HEK293 (cell line): ENCODE measurements around the gene GNG7.
A peak's percentile ranks its signal among the peaks of the same experiment; 100 is the strongest.

Experiments
- KLF1 ChIP-seq: fragments of 450-650 bp; formaldehyde crosslinking; IDR thresholded peaks from 2 replicates; pipeline ENCODE4 v1.5.1; 2016; ENCODE audit warnings: missing biosample characterization, missing genetic modification characterization
- MYNN ChIP-seq: fragments of 450-650 bp; formaldehyde crosslinking; IDR thresholded peaks from 2 replicates; pipeline ENCODE4 v1.5.1; 2016; ENCODE audit warnings: missing biosample characterization, missing genetic modification characterization, borderline replicate concordance
- ZBTB20 ChIP-seq: fragments of 450-650 bp; formaldehyde crosslinking; IDR thresholded peaks from 2 replicates; pipeline ENCODE4 v1.5.1; 2016; ENCODE audit warnings: missing biosample characterization, missing genetic modification characterization
- ZNF292 ChIP-seq: fragments of 450-650 bp; formaldehyde crosslinking; IDR thresholded peaks from 2 replicates; pipeline ENCODE4 v1.5.1; 2016; ENCODE audit warnings: low read depth, missing biosample characterization, missing genetic modification characterization, borderline replicate concordance
- ZNF701 ChIP-seq: fragments of 450-650 bp; formaldehyde crosslinking; IDR thresholded peaks from 2 replicates; pipeline ENCODE4 v1.5.1; 2016; ENCODE audit warnings: missing biosample characterization, missing genetic modification characterization
- TF ChIP-seq, protein P1 (sequence below): fragments of 450-650 bp; formaldehyde crosslinking; IDR thresholded peaks from 2 replicates; pipeline ENCODE4 v1.5.1; 2017; ENCODE audit warnings: missing biosample characterization, mild to moderate bottlenecking, missing genetic modification characterization, moderate library complexity
- TF ChIP-seq, protein P2 (sequence below): fragments of 450-650 bp; formaldehyde crosslinking; IDR thresholded peaks from 2 replicates; pipeline ENCODE4; 2016; ENCODE audit warnings: missing biosample characterization, missing genetic modification characterization
- TF ChIP-seq, protein P3 (sequence below): fragments of 450-650 bp; formaldehyde crosslinking; IDR thresholded peaks from 2 replicates; pipeline ENCODE4 v1.5.1; 2016; ENCODE audit warnings: missing biosample characterization, missing genetic modification characterization
- TF ChIP-seq, protein P4 (sequence below): fragments of 450-650 bp; formaldehyde crosslinking; IDR thresholded peaks from 2 replicates; pipeline ENCODE4 v1.5.1; 2016; ENCODE audit warnings: missing biosample characterization, missing genetic modification characterization
- TF ChIP-seq, protein P5 (sequence below): sonication (generic); formaldehyde crosslinking; IDR thresholded peaks from 2 replicates; pipeline ENCODE4 v1.8.1; 2022; ENCODE audit warnings: mild to moderate bottlenecking, moderate library complexity, missing genetic modification reagents
- TF ChIP-seq, protein P6 (sequence below): fragments of 450-650 bp; formaldehyde crosslinking; IDR thresholded peaks from 2 replicates; pipeline ENCODE4 v1.5.1; 2016; ENCODE audit warnings: missing biosample characterization, missing genetic modification characterization
- TF ChIP-seq, protein P7 (sequence below): fragments of 450-650 bp; formaldehyde crosslinking; IDR thresholded peaks from 2 replicates; pipeline ENCODE4 v1.5.1; 2016; ENCODE audit warnings: missing biosample characterization, missing genetic modification characterization, low read depth
- TF ChIP-seq, protein P8 (sequence below): fragments of 450-650 bp; formaldehyde crosslinking; IDR thresholded peaks from 2 replicates; pipeline ENCODE4 v1.5.1; 2016; ENCODE audit warnings: missing biosample characterization, missing genetic modification characterization
- TF ChIP-seq, protein P9 (sequence below): fragments of 450-650 bp; formaldehyde crosslinking; IDR thresholded peaks from 2 replicates; pipeline ENCODE4 v1.5.1; 2016; ENCODE audit warnings: missing biosample characterization, missing genetic modification characterization

DNA sequence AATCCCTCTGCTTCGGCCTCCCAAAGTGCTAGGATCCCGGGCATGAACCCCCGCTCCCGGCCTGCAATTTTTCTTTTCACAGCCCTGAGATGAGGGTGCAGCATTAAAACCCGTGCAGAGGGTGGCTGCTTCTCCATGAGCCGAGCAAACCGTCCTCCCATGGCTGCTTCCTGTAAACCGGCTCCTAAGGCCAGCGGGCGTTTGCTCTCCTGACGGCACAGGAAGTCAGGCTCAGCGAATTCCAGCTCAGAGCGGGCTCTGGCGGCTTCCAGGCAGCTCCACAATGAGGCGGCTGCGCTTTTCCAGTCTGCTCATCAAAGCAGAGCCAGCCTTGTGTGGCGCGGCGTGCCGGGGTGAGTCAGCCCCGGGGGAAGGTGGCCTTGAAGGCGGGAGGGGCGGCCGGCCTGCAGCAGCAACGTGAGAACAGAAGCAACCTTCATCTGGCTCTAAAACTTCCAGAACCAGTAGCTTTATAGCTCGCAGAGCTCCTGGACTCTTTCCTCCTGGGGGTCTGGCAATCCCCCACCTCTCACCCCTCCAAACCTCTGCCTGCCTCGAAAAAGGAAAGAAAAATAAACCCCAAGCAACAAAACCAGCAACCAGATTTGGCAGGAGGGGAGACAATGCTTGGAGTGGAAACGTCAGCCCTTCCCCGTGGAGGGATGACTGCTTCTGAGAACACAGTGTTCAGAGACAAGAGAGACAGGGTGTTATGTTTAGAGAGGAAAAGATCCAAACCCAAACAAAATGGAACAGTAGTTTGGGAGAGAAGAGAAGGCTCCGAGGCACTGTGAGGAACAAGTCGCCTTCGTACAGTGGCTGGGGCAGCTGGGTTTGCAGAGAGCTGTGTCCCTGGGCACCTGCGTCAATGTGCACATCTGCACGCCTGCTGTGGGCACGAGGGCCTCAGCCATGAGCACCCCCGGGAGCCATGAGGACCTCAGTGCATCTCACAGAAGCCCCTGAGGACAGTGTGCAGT lies 158.7 kb downstream of the GNG7 start:
- TF ChIP-seq, protein P1, sequence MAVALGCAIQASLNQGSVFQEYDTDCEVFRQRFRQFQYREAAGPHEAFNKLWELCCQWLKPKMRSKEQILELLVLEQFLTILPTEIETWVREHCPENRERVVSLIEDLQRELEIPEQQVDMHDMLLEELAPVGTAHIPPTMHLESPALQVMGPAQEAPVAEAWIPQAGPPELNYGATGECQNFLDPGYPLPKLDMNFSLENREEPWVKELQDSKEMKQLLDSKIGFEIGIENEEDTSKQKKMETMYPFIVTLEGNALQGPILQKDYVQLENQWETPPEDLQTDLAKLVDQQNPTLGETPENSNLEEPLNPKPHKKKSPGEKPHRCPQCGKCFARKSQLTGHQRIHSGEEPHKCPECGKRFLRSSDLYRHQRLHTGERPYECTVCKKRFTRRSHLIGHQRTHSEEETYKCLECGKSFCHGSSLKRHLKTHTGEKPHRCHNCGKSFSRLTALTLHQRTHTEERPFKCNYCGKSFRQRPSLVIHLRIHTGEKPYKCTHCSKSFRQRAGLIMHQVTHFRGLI: peak; percentile 68
- TF ChIP-seq, protein P2, sequence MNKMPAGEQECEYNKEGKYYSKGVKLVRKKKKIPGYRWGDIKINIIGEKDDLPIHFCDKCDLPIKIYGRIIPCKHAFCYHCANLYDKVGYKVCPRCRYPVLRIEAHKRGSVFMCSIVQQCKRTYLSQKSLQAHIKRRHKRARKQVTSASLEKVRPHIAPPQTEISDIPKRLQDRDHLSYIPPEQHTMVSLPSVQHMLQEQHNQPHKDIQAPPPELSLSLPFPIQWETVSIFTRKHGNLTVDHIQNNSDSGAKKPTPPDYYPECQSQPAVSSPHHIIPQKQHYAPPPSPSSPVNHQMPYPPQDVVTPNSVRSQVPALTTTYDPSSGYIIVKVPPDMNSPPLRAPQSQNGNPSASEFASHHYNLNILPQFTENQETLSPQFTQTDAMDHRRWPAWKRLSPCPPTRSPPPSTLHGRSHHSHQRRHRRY (tag by site-specific recombination): no peak
- TF ChIP-seq, protein P3, sequence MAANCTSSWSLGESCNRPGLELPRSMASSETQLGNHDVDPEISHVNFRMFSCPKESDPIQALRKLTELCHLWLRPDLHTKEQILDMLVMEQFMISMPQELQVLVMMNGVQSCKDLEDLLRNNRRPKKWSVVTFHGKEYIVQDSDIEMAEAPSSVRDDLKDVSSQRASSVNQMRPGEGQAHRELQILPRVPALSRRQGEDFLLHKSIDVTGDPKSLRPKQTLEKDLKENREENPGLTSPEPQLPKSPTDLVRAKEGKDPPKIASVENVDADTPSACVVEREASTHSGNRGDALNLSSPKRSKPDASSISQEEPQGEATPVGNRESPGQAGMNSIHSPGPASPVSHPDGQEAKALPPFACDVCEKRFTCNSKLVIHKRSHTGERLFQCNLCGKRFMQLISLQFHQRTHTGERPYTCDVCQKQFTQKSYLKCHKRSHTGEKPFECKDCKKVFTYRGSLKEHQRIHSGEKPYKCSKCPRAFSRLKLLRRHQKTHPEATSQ (tag by site-specific recombination): no peak
- TF ChIP-seq, protein P4, sequence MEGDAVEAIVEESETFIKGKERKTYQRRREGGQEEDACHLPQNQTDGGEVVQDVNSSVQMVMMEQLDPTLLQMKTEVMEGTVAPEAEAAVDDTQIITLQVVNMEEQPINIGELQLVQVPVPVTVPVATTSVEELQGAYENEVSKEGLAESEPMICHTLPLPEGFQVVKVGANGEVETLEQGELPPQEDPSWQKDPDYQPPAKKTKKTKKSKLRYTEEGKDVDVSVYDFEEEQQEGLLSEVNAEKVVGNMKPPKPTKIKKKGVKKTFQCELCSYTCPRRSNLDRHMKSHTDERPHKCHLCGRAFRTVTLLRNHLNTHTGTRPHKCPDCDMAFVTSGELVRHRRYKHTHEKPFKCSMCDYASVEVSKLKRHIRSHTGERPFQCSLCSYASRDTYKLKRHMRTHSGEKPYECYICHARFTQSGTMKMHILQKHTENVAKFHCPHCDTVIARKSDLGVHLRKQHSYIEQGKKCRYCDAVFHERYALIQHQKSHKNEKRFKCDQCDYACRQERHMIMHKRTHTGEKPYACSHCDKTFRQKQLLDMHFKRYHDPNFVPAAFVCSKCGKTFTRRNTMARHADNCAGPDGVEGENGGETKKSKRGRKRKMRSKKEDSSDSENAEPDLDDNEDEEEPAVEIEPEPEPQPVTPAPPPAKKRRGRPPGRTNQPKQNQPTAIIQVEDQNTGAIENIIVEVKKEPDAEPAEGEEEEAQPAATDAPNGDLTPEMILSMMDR (tag by site-specific recombination): no peak
- TF ChIP-seq, protein P5, sequence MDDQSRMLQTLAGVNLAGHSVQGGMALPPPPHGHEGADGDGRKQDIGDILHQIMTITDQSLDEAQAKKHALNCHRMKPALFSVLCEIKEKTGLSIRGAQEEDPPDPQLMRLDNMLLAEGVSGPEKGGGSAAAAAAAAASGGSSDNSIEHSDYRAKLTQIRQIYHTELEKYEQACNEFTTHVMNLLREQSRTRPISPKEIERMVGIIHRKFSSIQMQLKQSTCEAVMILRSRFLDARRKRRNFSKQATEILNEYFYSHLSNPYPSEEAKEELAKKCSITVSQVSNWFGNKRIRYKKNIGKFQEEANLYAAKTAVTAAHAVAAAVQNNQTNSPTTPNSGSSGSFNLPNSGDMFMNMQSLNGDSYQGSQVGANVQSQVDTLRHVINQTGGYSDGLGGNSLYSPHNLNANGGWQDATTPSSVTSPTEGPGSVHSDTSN (CRISPR knock-in tag): 0 out of 2 replicates have a peak, but pooled peaks have one; percentile 53
- TF ChIP-seq, protein P6, sequence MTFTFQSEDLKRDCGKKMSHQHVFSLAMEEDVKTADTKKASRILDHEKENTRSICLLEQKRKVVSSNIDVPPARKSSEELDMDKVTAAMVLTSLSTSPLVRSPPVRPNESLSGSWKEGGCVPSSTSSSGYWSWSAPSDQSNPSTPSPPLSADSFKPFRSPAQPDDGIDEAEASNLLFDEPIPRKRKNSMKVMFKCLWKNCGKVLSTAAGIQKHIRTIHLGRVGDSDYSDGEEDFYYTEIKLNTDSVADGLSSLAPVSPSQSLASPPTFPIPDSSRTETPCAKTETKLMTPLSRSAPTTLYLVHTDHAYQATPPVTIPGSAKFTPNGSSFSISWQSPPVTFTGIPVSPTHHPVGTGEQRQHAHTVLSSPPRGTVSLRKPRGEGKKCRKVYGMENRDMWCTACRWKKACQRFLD: no peak
- TF ChIP-seq MYNN (tag by site-specific recombination) (no peak), ZNF292 (tag by site-specific recombination) (no peak), ZBTB20 (tag by site-specific recombination) (peak; percentile 63), KLF1 (no peak), ZNF701 (tag by site-specific recombination) (no peak)
- TF ChIP-seq, protein P7, sequence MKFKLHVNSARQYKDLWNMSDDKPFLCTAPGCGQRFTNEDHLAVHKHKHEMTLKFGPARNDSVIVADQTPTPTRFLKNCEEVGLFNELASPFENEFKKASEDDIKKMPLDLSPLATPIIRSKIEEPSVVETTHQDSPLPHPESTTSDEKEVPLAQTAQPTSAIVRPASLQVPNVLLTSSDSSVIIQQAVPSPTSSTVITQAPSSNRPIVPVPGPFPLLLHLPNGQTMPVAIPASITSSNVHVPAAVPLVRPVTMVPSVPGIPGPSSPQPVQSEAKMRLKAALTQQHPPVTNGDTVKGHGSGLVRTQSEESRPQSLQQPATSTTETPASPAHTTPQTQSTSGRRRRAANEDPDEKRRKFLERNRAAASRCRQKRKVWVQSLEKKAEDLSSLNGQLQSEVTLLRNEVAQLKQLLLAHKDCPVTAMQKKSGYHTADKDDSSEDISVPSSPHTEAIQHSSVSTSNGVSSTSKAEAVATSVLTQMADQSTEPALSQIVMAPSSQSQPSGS (tag by site-specific recombination): no peak
- TF ChIP-seq, protein P8, sequence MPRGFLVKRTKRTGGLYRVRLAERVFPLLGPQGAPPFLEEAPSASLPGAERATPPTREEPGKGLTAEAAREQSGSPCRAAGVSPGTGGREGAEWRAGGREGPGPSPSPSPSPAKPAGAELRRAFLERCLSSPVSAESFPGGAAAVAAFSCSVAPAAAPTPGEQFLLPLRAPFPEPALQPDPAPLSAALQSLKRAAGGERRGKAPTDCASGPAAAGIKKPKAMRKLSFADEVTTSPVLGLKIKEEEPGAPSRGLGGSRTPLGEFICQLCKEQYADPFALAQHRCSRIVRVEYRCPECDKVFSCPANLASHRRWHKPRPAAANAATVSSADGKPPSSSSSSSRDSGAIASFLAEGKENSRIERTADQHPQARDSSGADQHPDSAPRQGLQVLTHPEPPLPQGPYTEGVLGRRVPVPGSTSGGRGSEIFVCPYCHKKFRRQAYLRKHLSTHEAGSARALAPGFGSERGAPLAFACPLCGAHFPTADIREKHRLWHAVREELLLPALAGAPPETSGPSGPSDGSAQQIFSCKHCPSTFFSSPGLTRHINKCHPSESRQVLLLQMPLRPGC (tag by site-specific recombination): no peak
- TF ChIP-seq, protein P9, sequence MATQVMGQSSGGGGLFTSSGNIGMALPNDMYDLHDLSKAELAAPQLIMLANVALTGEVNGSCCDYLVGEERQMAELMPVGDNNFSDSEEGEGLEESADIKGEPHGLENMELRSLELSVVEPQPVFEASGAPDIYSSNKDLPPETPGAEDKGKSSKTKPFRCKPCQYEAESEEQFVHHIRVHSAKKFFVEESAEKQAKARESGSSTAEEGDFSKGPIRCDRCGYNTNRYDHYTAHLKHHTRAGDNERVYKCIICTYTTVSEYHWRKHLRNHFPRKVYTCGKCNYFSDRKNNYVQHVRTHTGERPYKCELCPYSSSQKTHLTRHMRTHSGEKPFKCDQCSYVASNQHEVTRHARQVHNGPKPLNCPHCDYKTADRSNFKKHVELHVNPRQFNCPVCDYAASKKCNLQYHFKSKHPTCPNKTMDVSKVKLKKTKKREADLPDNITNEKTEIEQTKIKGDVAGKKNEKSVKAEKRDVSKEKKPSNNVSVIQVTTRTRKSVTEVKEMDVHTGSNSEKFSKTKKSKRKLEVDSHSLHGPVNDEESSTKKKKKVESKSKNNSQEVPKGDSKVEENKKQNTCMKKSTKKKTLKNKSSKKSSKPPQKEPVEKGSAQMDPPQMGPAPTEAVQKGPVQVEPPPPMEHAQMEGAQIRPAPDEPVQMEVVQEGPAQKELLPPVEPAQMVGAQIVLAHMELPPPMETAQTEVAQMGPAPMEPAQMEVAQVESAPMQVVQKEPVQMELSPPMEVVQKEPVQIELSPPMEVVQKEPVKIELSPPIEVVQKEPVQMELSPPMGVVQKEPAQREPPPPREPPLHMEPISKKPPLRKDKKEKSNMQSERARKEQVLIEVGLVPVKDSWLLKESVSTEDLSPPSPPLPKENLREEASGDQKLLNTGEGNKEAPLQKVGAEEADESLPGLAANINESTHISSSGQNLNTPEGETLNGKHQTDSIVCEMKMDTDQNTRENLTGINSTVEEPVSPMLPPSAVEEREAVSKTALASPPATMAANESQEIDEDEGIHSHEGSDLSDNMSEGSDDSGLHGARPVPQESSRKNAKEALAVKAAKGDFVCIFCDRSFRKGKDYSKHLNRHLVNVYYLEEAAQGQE (tag by site-specific recombination): no peak
